H1 (cell line): ENCODE measurements around the gene MKX. TPM values are rescaled to one million over a fixed set of nuclear protein-coding genes. Genes with fewer than 3 reads are reported as not detected.

Experiments
- CTCF ChIA-PET: fragments of 300-600 bp; sonication (Branson Sonifier 250); formaldehyde crosslinking; loops from one replicate; lab custom pipeline; 2021; ENCODE audit not compliant: partially characterized antibody; lab: Charles Lee
- POLR2A ChIA-PET: fragments of 300-600 bp; sonication (Branson Sonifier 250); formaldehyde crosslinking; loops from one replicate; lab custom pipeline; 2021; ENCODE audit warnings: inconsistent platforms; ENCODE audit not compliant: partially characterized antibody; lab: Charles Lee
- DNase-seq, 2 experiments: peaks; one replicate each; pipeline versions ENCODE4 v3.0.0 to v3.0.0-alpha.2; 2010 to 2022; ENCODE audit warnings: low spot score in 2 of 2, low read depth in 1 of 2, mixed read lengths in 1 of 2
- FAIRE-seq: peaks from 2 replicates; lab custom pipeline; 2011; peaks lifted over from hg19 to GRCh38; lab: Jason Lieb, UNC
- H2AFZ ChIP-seq: 2 replicates; pipeline ENCODE4 v1.8.1; 2012; ENCODE audit warnings: low read length, inconsistent platforms
- H2AK5ac ChIP-seq: 2 replicates; pipeline ENCODE4 v1.6.1; 2013; ENCODE audit warnings: low read depth, low read length
- H2BK120ac ChIP-seq: replicated peaks from 2 replicates; pipeline ENCODE3; 2013; ENCODE audit warnings: low read depth, low read length, inconsistent platforms
- H2BK12ac ChIP-seq: 2 replicates; pipeline ENCODE4 v1.6.1; 2013; ENCODE audit warnings: low read depth, low read length
- H2BK15ac ChIP-seq: 2 replicates; pipeline ENCODE4 v1.6.1; 2013; ENCODE audit warnings: low read length
- H2BK20ac ChIP-seq: 2 replicates; pipeline ENCODE4 v1.6.1; 2013; ENCODE audit warnings: low read length
- H2BK5ac ChIP-seq: 2 replicates; pipeline ENCODE4 v1.6.1; 2013; ENCODE audit warnings: low read depth, low read length
- H3K14ac ChIP-seq: 2 replicates; pipeline ENCODE4 v1.6.1; 2013; ENCODE audit warnings: inconsistent platforms; ENCODE audit not compliant: insufficient read length
- H3K18ac ChIP-seq: 2 replicates; pipeline ENCODE4 v1.6.1; 2013; ENCODE audit warnings: low read length; ENCODE audit errors: extremely low read depth
- H3K23ac ChIP-seq: 2 replicates; pipeline ENCODE4 v1.6.1; 2013; ENCODE audit warnings: inconsistent platforms; ENCODE audit not compliant: insufficient read length
- H3K23me2 ChIP-seq: 2 replicates; pipeline ENCODE4 v1.6.1; 2013; ENCODE audit warnings: low read depth, low read length
- H3K27ac ChIP-seq: 2 replicates; pipeline ENCODE4 v1.6.1; 2011; ENCODE audit warnings: low read depth, low read length, inconsistent platforms
- H3K27me3 ChIP-seq, 4 experiments: replicated peaks in 1 of 4; 1 replicate in 1 of 4; 2 replicates in 3 of 4; pipeline versions ENCODE4 v1.6.1 to v1.8.1; 2011 to 2013; ENCODE audit warnings: low read length in 3 of 4, mild to moderate bottlenecking in 3 of 4, inconsistent platforms in 2 of 4, mixed read lengths in 2 of 4, moderate library complexity in 1 of 4; ENCODE audit not compliant: control insufficient read depth in 3 of 4, insufficient read depth in 3 of 4; ENCODE audit errors: extremely low read depth in 1 of 4
- H3K36me3 ChIP-seq, 4 experiments: 2 replicates each; pipeline versions ENCODE4 v1.6.1 to v1.8.1; 2011 to 2013; ENCODE audit warnings: mild to moderate bottlenecking in 4 of 4, low read length in 3 of 4, moderate library complexity in 2 of 4, control low read depth in 1 of 4, inconsistent platforms in 1 of 4; ENCODE audit not compliant: insufficient read depth in 4 of 4, control insufficient read depth in 2 of 4
- H3K4ac ChIP-seq: replicated peaks from 2 replicates; pipeline ENCODE3; 2013; ENCODE audit warnings: low read length, low read depth, mixed read lengths, inconsistent platforms; ENCODE audit not compliant: insufficient read length
- H3K4me1 ChIP-seq, 4 experiments: replicated peaks in 1 of 4; 1 replicate in 1 of 4; 2 replicates in 3 of 4; pipeline versions ENCODE4 v1.6.1 to v1.8.1; 2011 to 2013; ENCODE audit warnings: low read length in 3 of 4, inconsistent platforms in 2 of 4, mixed read lengths in 1 of 4; ENCODE audit not compliant: insufficient read depth in 4 of 4, control insufficient read depth in 3 of 4
- H3K4me2 ChIP-seq, 2 experiments: 2 replicates each; pipeline versions ENCODE4 v1.6.1 to v1.8.1; 2011 to 2013; ENCODE audit warnings: low read depth in 2 of 2, low read length in 2 of 2, control low read depth in 1 of 2, inconsistent platforms in 1 of 2, mild to moderate bottlenecking in 1 of 2; ENCODE audit not compliant: insufficient read depth in 1 of 2
- H3K4me3 ChIP-seq, 4 experiments: fragments of 200-600, 300-600 bp in 1 of 4; sonication (generic), shearing (Covaris generic), sonication (Bioruptor Twin) in 1 of 4; 2 replicates each; pipeline versions ENCODE4 v1.5.1 to v1.8.1; 2011 to 2016; ENCODE audit warnings: low read length in 4 of 4, low read depth in 3 of 4, control low read depth in 2 of 4, inconsistent platforms in 2 of 4, mild to moderate bottlenecking in 2 of 4, mixed read lengths in 1 of 4, moderate library complexity in 1 of 4; ENCODE audit not compliant: insufficient read depth in 2 of 4; ENCODE audit errors: extremely low read depth in 1 of 4
- H3K56ac ChIP-seq: replicated peaks from 2 replicates; pipeline ENCODE3; 2013; ENCODE audit warnings: low read depth, mild to moderate bottlenecking, mixed read lengths, low read length, inconsistent platforms; ENCODE audit not compliant: insufficient read length
- H3K79me1 ChIP-seq: 2 replicates; pipeline ENCODE4 v1.6.1; 2013; ENCODE audit warnings: low read depth, low read length, control low read depth
- H3K79me2 ChIP-seq, 2 experiments: 2 replicates each; pipeline versions ENCODE4 v1.6.1 to v1.8.1; 2012 to 2013; ENCODE audit warnings: low read length in 2 of 2, mild to moderate bottlenecking in 2 of 2, inconsistent platforms in 1 of 2; ENCODE audit not compliant: insufficient read depth in 2 of 2, control insufficient read depth in 1 of 2
- H3K9ac ChIP-seq, 4 experiments: replicated peaks in 1 of 4; 1 replicate in 1 of 4; 2 replicates in 3 of 4; pipeline versions ENCODE4 v1.6.1 to v1.8.1; 2011 to 2013; ENCODE audit warnings: low read depth in 3 of 4, low read length in 3 of 4, control low read depth in 2 of 4, mild to moderate bottlenecking in 2 of 4, moderate library complexity in 2 of 4, inconsistent platforms in 1 of 4; ENCODE audit errors: extremely low read depth in 1 of 4
- H3K9me3 ChIP-seq, 2 experiments: 2 replicates each; pipeline versions ENCODE4 v1.6.1 to v1.8.1; 2012 to 2013; ENCODE audit warnings: mild to moderate bottlenecking in 2 of 2, moderate library complexity in 2 of 2, control low read depth in 1 of 2, inconsistent platforms in 1 of 2, low read depth in 1 of 2, low read length in 1 of 2, mixed read lengths in 1 of 2; ENCODE audit not compliant: insufficient read depth in 2 of 2
- H4K20me1 ChIP-seq, 2 experiments: replicated peaks in 1 of 2; 2 replicates each; pipeline versions ENCODE3 to v1.8.1; 2011 to 2013; ENCODE audit warnings: inconsistent platforms in 2 of 2, low read length in 2 of 2, mild to moderate bottlenecking in 1 of 2; ENCODE audit not compliant: insufficient read depth in 2 of 2, control insufficient read depth in 1 of 2
- H4K5ac ChIP-seq: 2 replicates; pipeline ENCODE4 v1.6.1; 2013; ENCODE audit warnings: low read length, low read depth, mixed read lengths, inconsistent platforms; ENCODE audit not compliant: insufficient read length
- H4K8ac ChIP-seq: 2 replicates; pipeline ENCODE4 v1.8.0; 2013; ENCODE audit warnings: mild to moderate bottlenecking, moderate library complexity, low read length, inconsistent platforms; ENCODE audit not compliant: insufficient read depth; ENCODE audit errors: extremely low read depth
- H4K91ac ChIP-seq: replicated peaks from 2 replicates; pipeline ENCODE3; 2013; ENCODE audit warnings: low read length, mixed read lengths, inconsistent platforms; ENCODE audit not compliant: insufficient read length
- CEBPB ChIP-seq: IDR thresholded peaks from 2 replicates; pipeline ENCODE4 v1.6.1; 2012; ENCODE audit warnings: low read depth, low read length
- KDM1A ChIP-seq: fragments of 200-600, 300-600 bp; sonication (generic); IDR thresholded peaks from 2 replicates; pipeline ENCODE4 v1.7.1; 2016; ENCODE audit warnings: mild to moderate bottlenecking, low read length, borderline replicate concordance
- RBBP5 ChIP-seq: IDR thresholded peaks from 2 replicates; pipeline ENCODE4 v1.7.1; 2012; ENCODE audit warnings: low read depth, mild to moderate bottlenecking, inconsistent platforms, low read length, moderate library complexity, borderline replicate concordance
- RFX5 ChIP-seq: IDR thresholded peaks from 2 replicates; pipeline ENCODE4 v1.6.1; 2011; ENCODE audit warnings: low read depth, low read length, improper control_type of control experiment, borderline replicate concordance
- RNF2 ChIP-seq: fragments of 200-900, 300-1000 bp; sonication (generic); IDR thresholded peaks from 2 replicates; pipeline ENCODE4 v1.7.1; 2016; ENCODE audit warnings: borderline replicate concordance, low read depth, mild to moderate bottlenecking, antibody characterized with exemption, low read length; ENCODE audit not compliant: poor library complexity, severe bottlenecking; ENCODE audit errors: missing control alignments
- SRF ChIP-seq: IDR thresholded peaks from 2 replicates; pipeline ENCODE4 v1.6.1; 2011; ENCODE audit warnings: mild to moderate bottlenecking, low read depth, low read length, moderate library complexity
- TEAD4 ChIP-seq: IDR thresholded peaks from 2 replicates; pipeline ENCODE4 v1.6.1; 2012; ENCODE audit warnings: low read depth, low read length, inconsistent platforms, mixed read lengths
- WGBS, 2 experiments: shearing (Covaris generic) in 1 of 2; methylation state at CpG; one replicate each; pipeline versions ENCODE4 v1.1.6 to v1.1.7; 2013 to 2015; ENCODE audit warnings: low lambda C conversion rate in 2 of 2, mixed read lengths in 2 of 2, inconsistent platforms in 1 of 2, low coverage in 1 of 2, missing lambda C conversion rate in 1 of 2; ENCODE audit not compliant: insufficient replicate concordance in 2 of 2, insufficient coverage in 1 of 2, insufficient read length in 1 of 2; ENCODE audit errors: extremely low coverage in 1 of 2, missing lambda C conversion rate in 1 of 2; 5-methylcytosine and 5-hydroxymethylcytosine counted together
- polyA plus RNA-seq, 7 experiments: library from polyadenylated mRNA; depleted of rRNA in 3 of 7; stranded (reverse) in 5 of 7; unstranded in 2 of 7; fragments of >200 nt in 5 of 7; fragments of 200-250 nt in 2 of 7; gene quantifications; 1 replicate in 5 of 7; 2 replicates in 1 of 7; 4 replicates in 1 of 7; pipeline versions ENCODE4 v1.2.1 to v1.2.3, GENCODE V29; 2011 to 2013; ENCODE audit warnings: missing spikeins in 2 of 7, mixed read lengths in 2 of 7
- total RNA-seq: library from RNA; stranded (reverse); fragmentation: NEBNext Ultra II Directional; extraction: Animal tissue kit (Norgen Biotek cat#: 25700); gene quantifications from 2 replicates; pipeline ENCODE4 v1.2.1, GENCODE V29; 2021
- TF ChIP-seq, protein P1 (sequence below): IDR thresholded peaks from 2 replicates; pipeline ENCODE4 v1.6.1; 2011; ENCODE audit warnings: low read depth, mild to moderate bottlenecking, low read length; ENCODE audit not compliant: insufficient read depth
- TF ChIP-seq, protein P2 (sequence below), 3 experiments: IDR thresholded peaks; 1 replicate in 2 of 3; 2 replicates in 1 of 3; pipeline versions ENCODE4 v1.5.1 to v1.6.1; 2011; ENCODE audit warnings: low read length in 3 of 3, mild to moderate bottlenecking in 3 of 3, inconsistent platforms in 2 of 3, low read depth in 1 of 3, moderate library complexity in 1 of 3; ENCODE audit not compliant: insufficient read depth in 1 of 3; ENCODE audit errors: control extremely low read depth in 1 of 3
- TF ChIP-seq, protein P3 (sequence below): IDR thresholded peaks from 2 replicates; pipeline ENCODE4 v1.6.1; 2011; ENCODE audit warnings: low read length, improper control_type of control experiment

Gene MKX
- total and polyA plus RNA-seq, 2 of the 8 experiments (the other 6 are each of a cell fraction or from before 2014, with no cell fraction given): 0.21 to 1.3 TPM

DNA sequence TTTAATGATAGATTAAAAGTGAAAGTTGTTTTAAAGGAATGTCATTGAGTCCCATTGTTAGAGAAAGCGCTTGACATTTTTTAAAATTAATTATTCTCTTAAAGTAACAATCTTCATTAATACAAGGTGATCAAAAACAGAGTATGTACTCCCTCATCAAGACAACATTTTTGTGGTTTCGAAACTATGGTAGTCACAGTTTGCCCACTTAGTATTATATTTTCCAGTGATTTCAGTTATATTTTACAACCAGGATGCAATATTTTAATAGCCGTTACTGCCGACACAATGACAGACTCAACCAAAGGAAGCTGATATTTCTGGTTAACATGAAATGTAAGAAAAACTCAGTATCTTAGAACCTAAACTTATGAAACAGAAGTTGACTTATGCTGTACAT, 31.3 kb downstream of the MKX start:
- 67% methylated on average over 4 of the region's 4 CpGs; no CpG with 5 or more reads in 1 of the 2 experiments for WGBS, 2 experiments
- H3K9me3 ChIP-seq: no peaks in the 10 kb centered on the region
- DNase-seq (no peak), FAIRE-seq (no peak)
- no peaks in the 10 kb centered on the region for H3K4me1 ChIP-seq
- no peak overlapping the region for H3K4me2 ChIP-seq
- no peak overlapping the region for H3K14ac ChIP-seq
- no peak overlapping the region for H3K9ac ChIP-seq
- no peaks in the 10 kb centered on the region for H3K79me2 ChIP-seq
- no peak overlapping the region for H2BK12ac ChIP-seq
- H4K5ac ChIP-seq: no peak overlapping the region
- H3K4ac ChIP-seq: no peak overlapping the region
- no peaks in the 10 kb centered on the region for H3K36me3 ChIP-seq
- ChIA-PET CTCF (no interaction called here), POLR2A (interaction anchor here (0.6 kb wide), 1 partner anchor 519 kb away, joined by 5 read pairs; no protein-coding TSS in a partner anchor)
- no peak overlapping the region for H3K18ac ChIP-seq
- H2BK120ac ChIP-seq: no peak overlapping the region
- no peak overlapping the region for H2BK5ac ChIP-seq
- no peak overlapping the region for H4K91ac ChIP-seq
- no peak overlapping the region for H2AK5ac ChIP-seq
- no peaks in the 10 kb centered on the region for H3K23me2 ChIP-seq
- no peaks in the 10 kb centered on the region for H4K20me1 ChIP-seq
- H3K23ac ChIP-seq: no peak overlapping the region
- TF ChIP-seq, protein P1, sequence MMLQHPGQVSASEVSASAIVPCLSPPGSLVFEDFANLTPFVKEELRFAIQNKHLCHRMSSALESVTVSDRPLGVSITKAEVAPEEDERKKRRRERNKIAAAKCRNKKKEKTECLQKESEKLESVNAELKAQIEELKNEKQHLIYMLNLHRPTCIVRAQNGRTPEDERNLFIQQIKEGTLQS: no peak
- TF ChIP-seq TEAD4 (no peak), CEBPB (no peak), KDM1A (no peak), RNF2 (no peak), SRF (no peak), RBBP5 (no peak), RFX5 (no peak)
- TF ChIP-seq, protein P2, sequence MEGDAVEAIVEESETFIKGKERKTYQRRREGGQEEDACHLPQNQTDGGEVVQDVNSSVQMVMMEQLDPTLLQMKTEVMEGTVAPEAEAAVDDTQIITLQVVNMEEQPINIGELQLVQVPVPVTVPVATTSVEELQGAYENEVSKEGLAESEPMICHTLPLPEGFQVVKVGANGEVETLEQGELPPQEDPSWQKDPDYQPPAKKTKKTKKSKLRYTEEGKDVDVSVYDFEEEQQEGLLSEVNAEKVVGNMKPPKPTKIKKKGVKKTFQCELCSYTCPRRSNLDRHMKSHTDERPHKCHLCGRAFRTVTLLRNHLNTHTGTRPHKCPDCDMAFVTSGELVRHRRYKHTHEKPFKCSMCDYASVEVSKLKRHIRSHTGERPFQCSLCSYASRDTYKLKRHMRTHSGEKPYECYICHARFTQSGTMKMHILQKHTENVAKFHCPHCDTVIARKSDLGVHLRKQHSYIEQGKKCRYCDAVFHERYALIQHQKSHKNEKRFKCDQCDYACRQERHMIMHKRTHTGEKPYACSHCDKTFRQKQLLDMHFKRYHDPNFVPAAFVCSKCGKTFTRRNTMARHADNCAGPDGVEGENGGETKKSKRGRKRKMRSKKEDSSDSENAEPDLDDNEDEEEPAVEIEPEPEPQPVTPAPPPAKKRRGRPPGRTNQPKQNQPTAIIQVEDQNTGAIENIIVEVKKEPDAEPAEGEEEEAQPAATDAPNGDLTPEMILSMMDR (IDR thresholded peaks at IDR 0.05; ENCODE audit: control extremely low read depth in 1 of 3, insufficient read depth in 1 of 3, low read depth in 1 of 3, low read length in 3 of 3): no peak
- TF ChIP-seq, protein P3, sequence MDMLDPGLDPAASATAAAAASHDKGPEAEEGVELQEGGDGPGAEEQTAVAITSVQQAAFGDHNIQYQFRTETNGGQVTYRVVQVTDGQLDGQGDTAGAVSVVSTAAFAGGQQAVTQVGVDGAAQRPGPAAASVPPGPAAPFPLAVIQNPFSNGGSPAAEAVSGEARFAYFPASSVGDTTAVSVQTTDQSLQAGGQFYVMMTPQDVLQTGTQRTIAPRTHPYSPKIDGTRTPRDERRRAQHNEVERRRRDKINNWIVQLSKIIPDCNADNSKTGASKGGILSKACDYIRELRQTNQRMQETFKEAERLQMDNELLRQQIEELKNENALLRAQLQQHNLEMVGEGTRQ: no peak
- no peaks in the 10 kb centered on the region for H3K27me3 ChIP-seq
- H3K4me3 ChIP-seq: no peak overlapping the region
- no peak overlapping the region for H3K56ac ChIP-seq
- H2AFZ ChIP-seq: no peak overlapping the region
- no peak overlapping the region for H3K27ac ChIP-seq
- H2BK15ac ChIP-seq: no peak overlapping the region
- H4K8ac ChIP-seq: no peak overlapping the region
- H2BK20ac ChIP-seq: no peak overlapping the region
- H3K79me1 ChIP-seq: no peaks in the 10 kb centered on the region
